Mesendoderm (in vitro differentiated cells): ENCODE data around the gene OR5J2.

Experiments
- DNase-seq: peaks from one replicate; pipeline ENCODE4 v3.0.0; 2013
- H2AK5ac ChIP-seq: 2 replicates; pipeline ENCODE4 v1.6.1; 2013; ENCODE audit warnings: low read length, inconsistent platforms
- H2BK120ac ChIP-seq: 2 replicates; pipeline ENCODE4 v1.6.1; 2013; ENCODE audit warnings: low read depth, mild to moderate bottlenecking, low read length, moderate library complexity, mixed read lengths
- H2BK15ac ChIP-seq: replicated peaks from 2 replicates; pipeline ENCODE4 v1.6.1; 2013; ENCODE audit warnings: low read depth, mild to moderate bottlenecking, moderate library complexity
- H2BK5ac ChIP-seq: 2 replicates; pipeline ENCODE4 v1.6.1; 2013; ENCODE audit warnings: low read length, inconsistent platforms
- H3K18ac ChIP-seq: 2 replicates; pipeline ENCODE4 v1.6.1; 2013; ENCODE audit warnings: mild to moderate bottlenecking, low read length, mixed read lengths
- H3K23ac ChIP-seq: one replicate; pipeline ENCODE4 v1.6.1; 2013; ENCODE audit warnings: low read length
- H3K27ac ChIP-seq: 2 replicates; pipeline ENCODE4 v1.5.1; 2013; ENCODE audit warnings: low read depth, mild to moderate bottlenecking, inconsistent platforms, low read length, moderate library complexity
- H3K27me3 ChIP-seq: 2 replicates; pipeline ENCODE4 v1.6.1; 2013; ENCODE audit warnings: low read length, control low read depth, mild to moderate bottlenecking, inconsistent platforms; ENCODE audit not compliant: insufficient read depth, poor library complexity
- H3K36me3 ChIP-seq: 2 replicates; pipeline ENCODE4 v1.6.1; 2013; ENCODE audit warnings: low read length, inconsistent platforms; ENCODE audit not compliant: control insufficient read depth, insufficient read depth
- H3K4ac ChIP-seq: one replicate; pipeline ENCODE4 v1.6.1; 2013; ENCODE audit warnings: low read depth, mild to moderate bottlenecking, low read length, moderate library complexity
- H3K4me1 ChIP-seq: 2 replicates; pipeline ENCODE4 v1.6.1; 2013; ENCODE audit warnings: low read depth, low read length, inconsistent platforms; ENCODE audit not compliant: control insufficient read depth
- H3K4me2 ChIP-seq: 2 replicates; pipeline ENCODE4 v1.6.1; 2013; ENCODE audit warnings: low read length
- H3K4me3 ChIP-seq: 2 replicates; pipeline ENCODE4 v1.5.1; 2013; ENCODE audit warnings: mild to moderate bottlenecking, low read length
- H3K56ac ChIP-seq: one replicate; pipeline ENCODE4 v1.6.1; 2013; ENCODE audit warnings: low read length
- H3K79me1 ChIP-seq: 2 replicates; pipeline ENCODE4 v1.6.1; 2013; ENCODE audit warnings: low read length, inconsistent platforms
- H3K79me2 ChIP-seq: 2 replicates; pipeline ENCODE4 v1.6.1; 2013; ENCODE audit warnings: mild to moderate bottlenecking, low read length; ENCODE audit not compliant: control insufficient read depth, insufficient read depth
- H3K9ac ChIP-seq: 2 replicates; pipeline ENCODE4 v1.6.1; 2013; ENCODE audit warnings: low read length, inconsistent platforms
- H4K5ac ChIP-seq: one replicate; pipeline ENCODE4 v1.6.1; 2013; ENCODE audit warnings: low read length
- H4K8ac ChIP-seq: one replicate; pipeline ENCODE4 v1.6.1; 2013; ENCODE audit warnings: low read depth, mild to moderate bottlenecking, control low read depth, low read length, moderate library complexity
- WGBS: extraction: QIAGEN DNeasy Blood & Tissue Kit; methylation state at CpG from one replicate; pipeline ENCODE4 v1.1.7; 2013; ENCODE audit warnings: low lambda C conversion rate, missing lambda C conversion rate; ENCODE audit not compliant: insufficient coverage; ENCODE audit errors: extremely low coverage; 5-methylcytosine and 5-hydroxymethylcytosine counted together

Gene OR5J2

DNA sequence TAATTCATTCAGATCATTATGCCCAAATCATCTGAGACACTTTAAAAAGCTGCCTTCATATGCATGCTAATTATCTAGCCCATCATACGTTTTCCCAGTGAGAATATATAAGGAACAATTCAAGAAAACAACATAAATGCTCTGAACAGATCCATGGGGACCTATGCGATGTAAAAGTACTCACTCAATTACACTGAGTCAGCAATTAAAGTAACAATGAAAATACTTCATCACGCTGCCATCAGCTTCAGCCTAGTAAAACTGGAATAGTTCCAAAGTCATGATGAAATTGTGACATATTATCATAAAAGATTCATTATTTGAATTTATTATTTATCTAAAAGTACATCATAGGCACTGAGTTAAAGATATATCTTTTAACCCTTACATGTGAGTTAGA, 12.6 kb upstream of the OR5J2 start:
- Histone ChIP-seq H2AK5ac (no peak overlapping the region), H3K23ac (no peak overlapping the region), H3K27ac (no peak overlapping the region), H3K79me2 (no peaks in the 10 kb centered on the region), H3K18ac (no peak overlapping the region), H3K56ac (no peak overlapping the region), H3K27me3 (no peaks in the 10 kb centered on the region), H2BK5ac (no peak overlapping the region), H3K9ac (no peak overlapping the region), H3K4me2 (no peak overlapping the region), H2BK15ac (no peak overlapping the region), H3K4ac (no peak overlapping the region), H4K8ac (no peak overlapping the region), H2BK120ac (no peak overlapping the region), H4K5ac (no peak overlapping the region), H3K4me3 (no peak overlapping the region), H3K36me3 (no peaks in the 10 kb centered on the region), H3K79me1 (no peaks in the 10 kb centered on the region), H3K4me1 (no peaks in the 10 kb centered on the region)
- WGBS: no CpG with 5 or more reads among the region's 3 CpGs
- DNase-seq: no peak

- WGBS: 100% methylated on average over 1 of the region's 3 CpGs
- H3K79me2 ChIP-seq: no peaks in the 10 kb centered on the region
- H3K4me3 ChIP-seq: no peak overlapping the region
- no peaks in the 10 kb centered on the region for H3K27me3 ChIP-seq
- H3K4me2 ChIP-seq: no peak overlapping the region
- DNase-seq: no peak
- H3K18ac ChIP-seq: no peak overlapping the region
- no peak overlapping the region for H2AK5ac ChIP-seq
- H4K8ac ChIP-seq: no peak overlapping the region
- no peaks in the 10 kb centered on the region for H3K4me1 ChIP-seq
- H3K23ac ChIP-seq: no peak overlapping the region
- H3K56ac ChIP-seq: no peak overlapping the region
- no peak overlapping the region for H2BK120ac ChIP-seq
- H3K79me1 ChIP-seq: no peaks in the 10 kb centered on the region
- H2BK15ac ChIP-seq: no peak overlapping the region
- no peak overlapping the region for H3K9ac ChIP-seq
- H3K4ac ChIP-seq: no peak overlapping the region
- H2BK5ac ChIP-seq: no peak overlapping the region
- H3K27ac ChIP-seq: no peak overlapping the region
- no peak overlapping the region for H4K5ac ChIP-seq
- H3K36me3 ChIP-seq: no peaks in the 10 kb centered on the region
These were observed 4.1 kb upstream of the OR5J2 start for GRCh38 chr11:56172256-56172830.

GRCh38 chr11:56183459-56183858, 7.0 kb downstream of the OR5J2 start:
- Histone ChIP-seq H3K4me2 (no peak overlapping the region), H3K4me1 (no peaks in the 10 kb centered on the region), H3K18ac (no peak overlapping the region)

DNA sequence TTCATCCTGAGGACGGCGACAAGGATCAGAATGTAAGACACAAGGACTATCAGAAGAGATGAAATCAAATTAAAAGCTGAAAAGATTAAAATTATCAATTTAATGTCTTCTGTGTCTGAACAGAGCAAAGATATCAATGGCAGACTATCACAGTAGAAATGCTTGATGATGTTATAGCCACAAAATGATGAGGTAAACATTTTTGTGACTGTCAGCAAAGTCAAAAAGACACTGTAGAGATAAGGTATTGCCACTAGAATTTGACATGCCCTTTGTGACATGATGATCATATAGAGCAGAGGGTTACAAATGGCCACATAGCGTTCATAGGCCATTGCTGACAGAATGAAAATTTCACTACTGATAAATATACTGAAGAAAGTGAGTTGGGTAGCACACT, 12.2 kb downstream of the OR5J2 start:
- Histone ChIP-seq H3K79me1 (no peaks in the 10 kb centered on the region), H3K56ac (no peak overlapping the region), H3K18ac (no peak overlapping the region), H3K36me3 (no peaks in the 10 kb centered on the region), H2AK5ac (no peak overlapping the region), H3K27me3 (no peaks in the 10 kb centered on the region), H3K79me2 (no peaks in the 10 kb centered on the region), H3K4me3 (no peak overlapping the region), H4K5ac (no peak overlapping the region), H3K4me2 (no peak overlapping the region), H3K4me1 (no peaks in the 10 kb centered on the region), H4K8ac (no peak overlapping the region), H2BK120ac (no peak overlapping the region), H3K9ac (no peak overlapping the region), H3K23ac (no peak overlapping the region), H3K4ac (no peak overlapping the region), H2BK15ac (no peak overlapping the region), H3K27ac (no peak overlapping the region), H2BK5ac (no peak overlapping the region)
- DNase-seq: no peak
- WGBS: no CpG with 5 or more reads among the region's 3 CpGs

More at GRCh38 chr11:56183459-56183858, 7.0 kb downstream of the OR5J2 start:
- Histone ChIP-seq H3K36me3 (no peaks in the 10 kb centered on the region), H3K4me3 (no peak overlapping the region), H3K9ac (no peak overlapping the region), H2BK120ac (no peak overlapping the region), H2BK5ac (no peak overlapping the region), H2BK15ac (no peak overlapping the region), H3K4ac (no peak overlapping the region), H3K79me2 (no peaks in the 10 kb centered on the region), H3K27me3 (no peaks in the 10 kb centered on the region), H3K27ac (no peak overlapping the region), H4K8ac (no peak overlapping the region), H3K56ac (no peak overlapping the region), H3K79me1 (no peaks in the 10 kb centered on the region), H3K23ac (no peak overlapping the region), H2AK5ac (no peak overlapping the region), H4K5ac (no peak overlapping the region)
- no peak for DNase-seq

DNA sequence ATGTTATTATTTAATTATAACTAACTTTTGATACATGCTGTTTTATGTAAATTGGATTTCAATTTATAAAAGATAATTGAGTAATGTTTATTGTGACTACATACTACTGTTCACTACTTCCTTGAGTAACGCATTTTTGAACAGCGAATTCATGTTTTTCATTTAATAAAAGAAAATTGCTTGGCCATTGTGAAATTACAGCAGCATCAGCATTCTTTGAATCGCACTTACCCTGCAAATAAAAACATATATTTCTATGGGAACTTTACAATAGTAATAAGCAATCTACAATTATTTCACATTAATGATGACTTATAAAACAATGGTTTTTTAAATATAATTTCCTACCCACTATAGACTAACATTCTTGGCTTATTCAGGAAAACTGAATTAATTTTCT, 20.3 kb downstream of the OR5J2 start:
- Histone ChIP-seq H3K79me1 (no peaks in the 10 kb centered on the region), H3K79me2 (no peaks in the 10 kb centered on the region), H3K4ac (no peak overlapping the region), H3K27ac (no peak overlapping the region), H3K56ac (no peak overlapping the region), H3K27me3 (no peaks in the 10 kb centered on the region), H4K5ac (no peak overlapping the region), H3K18ac (no peak overlapping the region), H2BK5ac (no peak overlapping the region), H3K23ac (no peak overlapping the region), H4K8ac (no peak overlapping the region), H2BK120ac (no peak overlapping the region), H3K36me3 (no peaks in the 10 kb centered on the region), H3K4me2 (no peak overlapping the region), H3K4me1 (no peaks in the 10 kb centered on the region), H3K9ac (no peak overlapping the region), H2BK15ac (no peak overlapping the region), H2AK5ac (no peak overlapping the region), H3K4me3 (no peak overlapping the region)
- DNase-seq: no peak
- WGBS: no CpG with 5 or more reads among the region's 3 CpGs

DNA sequence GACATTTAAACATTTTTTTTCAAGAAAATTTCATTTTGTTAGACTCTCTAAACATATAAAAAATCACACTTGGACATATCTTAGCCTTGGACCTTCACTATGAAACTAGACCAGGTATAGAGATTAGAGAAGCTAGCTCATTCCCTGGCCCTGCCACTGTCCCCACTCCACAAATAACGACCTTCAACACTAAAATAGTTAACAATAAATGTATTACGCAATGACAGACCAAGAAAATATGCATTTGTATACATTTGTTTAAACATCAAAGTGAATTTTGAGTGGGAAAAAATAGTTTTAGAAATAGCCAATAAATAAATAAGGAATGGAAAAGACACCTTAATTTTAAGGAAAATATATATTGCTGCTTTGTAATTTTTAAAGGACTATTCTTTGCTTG, 20.9 kb downstream of the OR5J2 start:
- no peaks in the 10 kb centered on the region for H3K27me3 ChIP-seq
- H2BK5ac ChIP-seq: no peak overlapping the region
- H3K23ac ChIP-seq: no peak overlapping the region
- no peaks in the 10 kb centered on the region for H3K79me1 ChIP-seq
- H3K36me3 ChIP-seq: no peaks in the 10 kb centered on the region
- no peak overlapping the region for H4K5ac ChIP-seq
- H3K56ac ChIP-seq: no peak overlapping the region
- H3K9ac ChIP-seq: no peak overlapping the region
- H3K4me1 ChIP-seq: no peaks in the 10 kb centered on the region
- H4K8ac ChIP-seq: no peak overlapping the region
- H3K79me2 ChIP-seq: no peaks in the 10 kb centered on the region
- H3K4me3 ChIP-seq: no peak overlapping the region
- H2BK15ac ChIP-seq: no peak overlapping the region
- H3K4me2 ChIP-seq: no peak overlapping the region
- H2AK5ac ChIP-seq: no peak overlapping the region
- no peak for DNase-seq
- H3K27ac ChIP-seq: no peak overlapping the region
- no peak overlapping the region for H2BK120ac ChIP-seq
- H3K18ac ChIP-seq: no peak overlapping the region
- no peak overlapping the region for H3K4ac ChIP-seq
- no CpG with 5 or more reads among the region's 2 CpGs for WGBS
